SH-SY5Y (cell line): ENCODE measurements around the gene GAK.

Experiments used
- GATA2 ChIP-seq: IDR thresholded peaks from 2 replicates; pipeline ENCODE4 v1.6.1; 2011; ENCODE audit warnings: mild to moderate bottlenecking, low read depth, low read length
- GATA3 ChIP-seq: IDR thresholded peaks from 2 replicates; pipeline ENCODE4 v1.6.1; 2011; ENCODE audit warnings: low read depth, mild to moderate bottlenecking, low read length, moderate library complexity

The GAK gene

GRCh38 chr4:966266-967112 lies 34.4 kb upstream of the GAK start:
- TF ChIP-seq GATA2 (no peak), GATA3 (no peak)

- TF ChIP-seq GATA2 (no peak), GATA3 (no peak)
Measured at GRCh38 chr4:965766-966134, 33.6 kb upstream of the GAK start.

- TF ChIP-seq GATA3 (no peak), GATA2 (no peak)
Measured at GRCh38 chr4:965048-965765, 33.1 kb upstream of the GAK start.

- TF ChIP-seq GATA2: no peak
- no peak for TF ChIP-seq GATA3
Measured at GRCh38 chr4:964346-965025, 32.4 kb upstream of the GAK start.

GRCh38 chr4:963276-964225 lies 31.4 kb upstream of the GAK start:
- TF ChIP-seq GATA3 (no peak), GATA2 (no peak)

GRCh38 chr4:962231-963208 lies 30.4 kb upstream of the GAK start:
- TF ChIP-seq GATA3 (no peak), GATA2 (no peak)

GRCh38 chr4:961351-962230 lies 29.5 kb upstream of the GAK start:
- TF ChIP-seq GATA3: no peak
- TF ChIP-seq GATA2: no peak

GRCh38 chr4:960636-961350 lies 28.7 kb upstream of the GAK start:
- no peak for TF ChIP-seq GATA2
- TF ChIP-seq GATA3: no peak

- TF ChIP-seq GATA2 (no peak), GATA3 (no peak)
Measured at GRCh38 chr4:960140-960635, 28.1 kb upstream of the GAK start.

- no peak for TF ChIP-seq GATA3
- no peak for TF ChIP-seq GATA2
Measured at GRCh38 chr4:959338-960139, 27.4 kb upstream of the GAK start.
